ENCODE data around the gene ADAMTS6.

DNA sequence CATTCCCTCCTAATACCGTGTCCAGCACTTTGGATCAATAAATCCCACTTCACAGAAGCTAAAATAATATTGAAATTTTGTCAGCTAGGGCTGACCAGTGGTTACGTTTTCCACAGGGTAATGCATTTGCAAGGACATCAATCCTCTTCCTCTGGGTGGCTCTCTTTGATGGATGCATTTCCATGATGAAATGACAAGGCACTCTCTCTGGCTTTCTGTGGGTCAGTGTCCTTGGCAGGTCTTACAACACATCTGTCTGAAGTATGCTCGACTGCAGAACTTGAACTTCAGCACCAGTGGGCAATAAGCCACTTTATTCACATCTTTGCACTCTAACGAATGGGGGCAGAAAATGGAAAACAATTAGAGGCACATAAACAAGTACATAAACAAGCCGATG is 330.1 kb downstream of the ADAMTS6 start:
- TF ChIP-seq CTCF (IDR thresholded peaks at IDR 0.05; ENCODE audit: borderline replicate concordance, extremely low read depth, low read length, poor library complexity, severe bottlenecking), result no peak
- no peak for TF ChIP-seq EZH2 (IDR thresholded peaks at IDR 0.05; ENCODE audit: borderline replicate concordance, low read depth, low read length, severe bottlenecking)
